HepG2 (cell line): Measurements from ENCODE around the gene KRTAP10-4. TPM values are rescaled to one million over a fixed set of nuclear protein-coding genes. Genes with fewer than 3 reads are reported as not detected.

Experiments
- ATAC-seq: fragments of 200-7000 bp; cut with Tn5 transposase; 3 replicates; pipeline ENCODE4 v1.9.1; 2020; ENCODE audit warnings: mild to moderate bottlenecking, moderate library complexity
- BruUV-seq: library from RNA; stranded (reverse); fragments of 400-500 nt; replicated peaks from 2 replicates; lab custom pipeline; 2021; lab: Mats Ljungman, UMichigan
- CTCF ChIA-PET: fragments of 300-600 bp; formaldehyde crosslinking; extraction: SDS; loops from one replicate; lab custom pipeline; 2021; ENCODE audit warnings: low total read pairs, inconsistent platforms, low intra/inter-chr PET ratio; lab: Yijun Ruan, JAX
- POLR2A ChIA-PET: fragments of 350-600 bp; sonication (Branson Sonifier 250); formaldehyde crosslinking; loops from one replicate; lab custom pipeline; 2020; ENCODE audit warnings: antibody characterized with exemption, inconsistent platforms; lab: Yijun Ruan, JAX
- DNase-seq: peaks from one replicate; pipeline ENCODE4 v3.0.0-alpha.2; 2015; ENCODE audit warnings: low spot score
- FAIRE-seq: peaks from 3 replicates; lab custom pipeline; 2011; peaks lifted over from hg19 to GRCh38; lab: Jason Lieb, UNC
- H2AFZ ChIP-seq: one replicate; pipeline ENCODE4 v1.6.1; 2011; ENCODE audit warnings: low read length, inconsistent platforms
- H3K27ac ChIP-seq: fragments of 300-600 bp; 3 replicates; pipeline ENCODE4 v1.8.0; 2011; ENCODE audit warnings: mixed run types, mild to moderate bottlenecking, mixed read lengths, low read length, inconsistent platforms; ENCODE audit not compliant: insufficient read depth; ENCODE audit errors: extremely low read length
- H3K27me3 ChIP-seq, 2 experiments: fragments of 200-600 bp in 1 of 2; 2 replicates in 1 of 2; 3 replicates in 1 of 2; pipeline versions ENCODE4 v1.6.0 to v1.8.0; 2011; ENCODE audit warnings: low read length in 2 of 2, mild to moderate bottlenecking in 2 of 2, moderate library complexity in 2 of 2, inconsistent platforms in 1 of 2; ENCODE audit not compliant: insufficient read depth in 2 of 2, control insufficient read depth in 1 of 2
- H3K36me3 ChIP-seq, 2 experiments: fragments of 200-600 bp in 1 of 2; replicated peaks in 1 of 2; 2 replicates in 1 of 2; 3 replicates in 1 of 2; pipeline versions ENCODE4 v1.5.1 to v1.8.0; 2011; ENCODE audit warnings: low read length in 2 of 2, inconsistent platforms in 1 of 2; ENCODE audit not compliant: insufficient read depth in 2 of 2, control insufficient read depth in 1 of 2
- H3K4me1 ChIP-seq: 2 replicates; pipeline ENCODE4 v1.5.1; 2012; ENCODE audit warnings: low read length, inconsistent platforms; ENCODE audit not compliant: insufficient read depth
- H3K4me2 ChIP-seq: 2 replicates; pipeline ENCODE4 v1.6.0; 2011; ENCODE audit warnings: low read depth, low read length, inconsistent platforms
- H3K4me3 ChIP-seq, 3 experiments: fragments of 200-600 bp in 1 of 3; sonication (generic), shearing (Covaris generic) in 1 of 3; replicated peaks in 1 of 3; 2 replicates each; pipeline ENCODE4 v1.5.1; 2011 to 2016; ENCODE audit warnings: low read length in 3 of 3, inconsistent platforms in 2 of 3, low read depth in 2 of 3, mild to moderate bottlenecking in 2 of 3, control low read depth in 1 of 3, mixed read lengths in 1 of 3; ENCODE audit not compliant: insufficient read depth in 1 of 3
- H3K79me2 ChIP-seq: one replicate; pipeline ENCODE4 v1.6.1; 2011; ENCODE audit warnings: low read length, inconsistent platforms; ENCODE audit not compliant: insufficient read depth
- H3K9ac ChIP-seq: 2 replicates; pipeline ENCODE4 v1.6.0; 2011; ENCODE audit warnings: mild to moderate bottlenecking, low read depth, low read length, inconsistent platforms; ENCODE audit not compliant: insufficient read depth
- H3K9me3 ChIP-seq: 2 replicates; pipeline ENCODE4 v1.5.1; 2012; ENCODE audit warnings: mild to moderate bottlenecking, low read length
- H4K20me1 ChIP-seq: 2 replicates; pipeline ENCODE4 v1.6.0; 2011; ENCODE audit warnings: inconsistent platforms, mild to moderate bottlenecking, low read length, moderate library complexity; ENCODE audit not compliant: insufficient read depth
- DMTF1 ChIP-seq: sonication (generic); formaldehyde crosslinking; IDR thresholded peaks from 2 replicates; pipeline ENCODE4 v1.4.0; 2020; ENCODE audit warnings: mild to moderate bottlenecking, missing genetic modification reagents
- IKZF1 ChIP-seq: fragments of 450-650 bp; IDR thresholded peaks from 2 replicates; pipeline ENCODE4 v1.7.1; 2016
- KDM2A ChIP-seq: sonication (generic); formaldehyde crosslinking; IDR thresholded peaks from 2 replicates; pipeline ENCODE4 v1.4.0; 2020; ENCODE audit warnings: low read depth, missing genetic modification reagents, borderline replicate concordance
- MBNL3 ChIP-seq: fragments of 250-450 bp; sonication (Bioruptor Pico); conservative IDR thresholded peaks from 2 replicates; pipeline ENCODE4 v1.8.0; 2022; ENCODE audit warnings: mild to moderate bottlenecking, inconsistent platforms
- MNT ChIP-seq: fragments of 450-650 bp; IDR thresholded peaks from 2 replicates; pipeline ENCODE4 v1.6.1; 2016
- NFE2L1 ChIP-seq: sonication (generic); formaldehyde crosslinking; IDR thresholded peaks from 2 replicates; pipeline ENCODE4 v1.4.0; 2020; ENCODE audit warnings: missing genetic modification reagents, mild to moderate bottlenecking, borderline replicate concordance
- PAX8 ChIP-seq: sonication (generic); formaldehyde crosslinking; IDR thresholded peaks from 2 replicates; pipeline ENCODE4 v1.8.0; 2022; ENCODE audit warnings: mild to moderate bottlenecking, missing genetic modification reagents, borderline replicate concordance
- SKI ChIP-seq: fragments of 450-650 bp; IDR thresholded peaks from one replicate; pipeline ENCODE4 v1.6.1; 2018; ENCODE audit warnings: mild to moderate bottlenecking; ENCODE audit not compliant: partially characterized antibody
- SP140L ChIP-seq: sonication (generic); formaldehyde crosslinking; IDR thresholded peaks from 2 replicates; pipeline ENCODE4 v1.4.0; 2020; ENCODE audit warnings: missing genetic modification reagents, borderline replicate concordance
- TCF7L2 ChIP-seq: IDR thresholded peaks from 2 replicates; pipeline ENCODE4 v1.6.1; 2011; ENCODE audit warnings: mild to moderate bottlenecking, low read depth, low read length, moderate library complexity
- ZFAT ChIP-seq: sonication (generic); formaldehyde crosslinking; conservative IDR thresholded peaks from 2 replicates; pipeline ENCODE4 v1.8.1; 2023; ENCODE audit warnings: missing genetic modification reagents, inconsistent platforms
- ZFP36 ChIP-seq: fragments of 150-350 bp; IDR thresholded peaks from 2 replicates; pipeline ENCODE4 v1.6.1; 2018; ENCODE audit warnings: borderline replicate concordance, low read length, low read depth; ENCODE audit not compliant: partially characterized antibody
- ZNF10 ChIP-seq: sonication (generic); formaldehyde crosslinking; IDR thresholded peaks from 2 replicates; pipeline ENCODE4 v1.4.0; 2020; ENCODE audit warnings: mild to moderate bottlenecking, low read depth, missing genetic modification reagents, borderline replicate concordance
- ZNF564 ChIP-seq: sonication (generic); formaldehyde crosslinking; IDR thresholded peaks from 2 replicates; pipeline ENCODE4 v1.8.1; 2023; ENCODE audit warnings: mild to moderate bottlenecking, missing genetic modification reagents
- WGBS: methylation state at CpG from one replicate; pipeline ENCODE4 v1.1.6; 2017; ENCODE audit warnings: low lambda C conversion rate; 5-methylcytosine and 5-hydroxymethylcytosine counted together
- in situ Hi-C: cut with HindIII; loops from 2 replicates; pipeline ENCODE4 v1.10.0; 2017; ENCODE audit warnings: low pct_unique_long_range_greater_than_20kb; ENCODE audit not compliant: extremely low pct_ligation_motif_present
- intact Hi-C: fragments of 100-400 bp; cut with micrococcal nuclease; formaldehyde crosslinking; loops from one replicate; pipeline ENCODE4 v1.10.0; 2022; ENCODE audit not compliant: unreplicated experiment
- polyA plus RNA-seq, 8 experiments: library from polyadenylated mRNA; depleted of rRNA in 3 of 8; stranded (reverse) in 7 of 8; unstranded in 1 of 8; fragments of >200 nt; fragmentation: Illumina TruSeq in 4 of 8; extraction: Trizol in 4 of 8; gene quantifications; 2 replicates each; pipeline versions ENCODE4 v1.2.1 to v1.2.3, GENCODE V29; 2011 to 2016; ENCODE audit warnings: low read depth in 4 of 8, missing spikeins in 1 of 8, mixed read lengths in 1 of 8; ENCODE audit not compliant: insufficient read depth in 1 of 8
- total RNA-seq, 5 experiments: library from RNA; depleted of rRNA; stranded (reverse); fragments of >200 nt; fragmentation: Illumina TruSeq; extraction: Trizol; gene quantifications; 2 replicates each; pipeline ENCODE4 v1.2.3, GENCODE V29; 2016; ENCODE audit warnings: low read depth in 1 of 5
- TF ChIP-seq, protein P1 (sequence below): sonication (generic); formaldehyde crosslinking; IDR thresholded peaks from 2 replicates; pipeline ENCODE4 v1.4.0; 2020; ENCODE audit warnings: missing genetic modification reagents, borderline replicate concordance
- TF ChIP-seq, protein P2 (sequence below): sonication (generic); formaldehyde crosslinking; conservative IDR thresholded peaks from 2 replicates; pipeline ENCODE4 v1.4.0; 2020; ENCODE audit warnings: missing genetic modification reagents

KRTAP10-4 gene
- total and polyA plus RNA-seq, 2 of the 13 experiments (the other 11 are each of a cell fraction or from before 2014, with no cell fraction given): not detected

DNA sequence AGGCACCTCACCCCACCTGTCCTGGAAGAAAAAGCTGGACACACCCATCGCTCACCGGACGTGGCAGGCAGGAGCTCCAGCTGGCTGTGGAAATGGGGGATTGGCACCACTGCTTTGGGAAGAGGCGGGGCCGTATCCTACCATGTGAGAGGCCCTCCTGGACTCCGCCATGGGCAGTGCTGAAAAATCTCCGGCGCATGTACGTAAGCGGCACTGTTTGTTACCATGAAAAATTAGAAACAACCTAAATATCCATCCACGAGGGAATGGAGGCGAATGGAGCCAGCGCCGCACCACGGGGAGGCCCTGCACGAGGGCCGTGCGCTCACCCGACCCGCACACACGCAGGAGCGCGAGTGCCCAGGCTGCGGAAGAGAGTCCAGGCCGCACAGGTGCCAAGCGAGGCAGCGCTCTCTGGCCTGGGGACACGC lies 41.4 kb downstream of the KRTAP10-4 start:
- Histone ChIP-seq H3K79me2 (no peaks in the 10 kb centered on the region), H3K4me2 (no peak overlapping the region), H3K4me3 (no peak overlapping the region), H3K27ac (no peak overlapping the region), H3K27me3 (peaks cover 1 to 28% of the 10 kb centered on the region in 2 experiments; a peak in 3 of 5 replicates), H3K9me3 (peaks cover 22% of the 10 kb centered on the region; the same call in 1 of the 2 replicates), H2AFZ (no peak overlapping the region), H3K36me3 (no peaks in the 10 kb centered on the region), H3K9ac (no peak overlapping the region), H3K4me1 (no peaks in the 10 kb centered on the region), H4K20me1 (no peaks in the 10 kb centered on the region)
- in situ Hi-C loops: no loop called here
- WGBS: 80% methylated on average over 27 of the region's 28 CpGs
- intact Hi-C loops: no loop called here
- ChIA-PET POLR2A (no interaction called here), CTCF (no interaction called here)
- no peak for ATAC-seq
- no peak for FAIRE-seq
- BruUV-seq: no TSS peak
- no peak for DNase-seq
- TF ChIP-seq TCF7L2: no peak
- no peak for TF ChIP-seq SP140L (CRISPR knock-in tag)
- no peak for TF ChIP-seq ZFAT (CRISPR knock-in tag)
- no peak for TF ChIP-seq MNT
- TF ChIP-seq ZNF10 (CRISPR knock-in tag): no peak
- TF ChIP-seq, protein P1, sequence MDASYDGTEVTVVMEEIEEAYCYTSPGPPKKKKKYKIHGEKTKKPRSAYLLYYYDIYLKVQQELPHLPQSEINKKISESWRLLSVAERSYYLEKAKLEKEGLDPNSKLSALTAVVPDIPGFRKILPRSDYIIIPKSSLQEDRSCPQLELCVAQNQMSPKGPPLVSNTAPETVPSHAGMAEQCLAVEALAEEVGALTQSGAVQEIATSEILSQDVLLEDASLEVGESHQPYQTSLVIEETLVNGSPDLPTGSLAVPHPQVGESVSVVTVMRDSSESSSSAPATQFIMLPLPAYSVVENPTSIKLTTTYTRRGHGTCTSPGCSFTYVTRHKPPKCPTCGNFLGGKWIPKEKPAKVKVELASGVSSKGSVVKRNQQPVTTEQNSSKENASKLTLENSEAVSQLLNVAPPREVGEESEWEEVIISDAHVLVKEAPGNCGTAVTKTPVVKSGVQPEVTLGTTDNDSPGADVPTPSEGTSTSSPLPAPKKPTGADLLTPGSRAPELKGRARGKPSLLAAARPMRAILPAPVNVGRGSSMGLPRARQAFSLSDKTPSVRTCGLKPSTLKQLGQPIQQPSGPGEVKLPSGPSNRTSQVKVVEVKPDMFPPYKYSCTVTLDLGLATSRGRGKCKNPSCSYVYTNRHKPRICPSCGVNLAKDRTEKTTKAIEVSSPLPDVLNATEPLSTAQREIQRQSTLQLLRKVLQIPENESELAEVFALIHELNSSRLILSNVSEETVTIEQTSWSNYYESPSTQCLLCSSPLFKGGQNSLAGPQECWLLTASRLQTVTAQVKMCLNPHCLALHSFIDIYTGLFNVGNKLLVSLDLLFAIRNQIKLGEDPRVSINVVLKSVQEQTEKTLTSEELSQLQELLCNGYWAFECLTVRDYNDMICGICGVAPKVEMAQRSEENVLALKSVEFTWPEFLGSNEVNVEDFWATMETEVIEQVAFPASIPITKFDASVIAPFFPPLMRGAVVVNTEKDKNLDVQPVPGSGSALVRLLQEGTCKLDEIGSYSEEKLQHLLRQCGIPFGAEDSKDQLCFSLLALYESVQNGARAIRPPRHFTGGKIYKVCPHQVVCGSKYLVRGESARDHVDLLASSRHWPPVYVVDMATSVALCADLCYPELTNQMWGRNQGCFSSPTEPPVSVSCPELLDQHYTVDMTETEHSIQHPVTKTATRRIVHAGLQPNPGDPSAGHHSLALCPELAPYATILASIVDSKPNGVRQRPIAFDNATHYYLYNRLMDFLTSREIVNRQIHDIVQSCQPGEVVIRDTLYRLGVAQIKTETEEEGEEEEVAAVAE (CRISPR knock-in tag): no peak
- TF ChIP-seq NFE2L1: no peak
- TF ChIP-seq ZNF564 (CRISPR knock-in tag): no peak
- TF ChIP-seq, protein P2, sequence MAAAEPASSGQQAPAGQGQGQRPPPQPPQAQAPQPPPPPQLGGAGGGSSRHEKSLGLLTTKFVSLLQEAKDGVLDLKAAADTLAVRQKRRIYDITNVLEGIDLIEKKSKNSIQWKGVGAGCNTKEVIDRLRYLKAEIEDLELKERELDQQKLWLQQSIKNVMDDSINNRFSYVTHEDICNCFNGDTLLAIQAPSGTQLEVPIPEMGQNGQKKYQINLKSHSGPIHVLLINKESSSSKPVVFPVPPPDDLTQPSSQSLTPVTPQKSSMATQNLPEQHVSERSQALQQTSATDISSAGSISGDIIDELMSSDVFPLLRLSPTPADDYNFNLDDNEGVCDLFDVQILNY (CRISPR knock-in tag): no peak
- no peak for TF ChIP-seq MBNL3 (CRISPR knock-in tag)
- TF ChIP-seq ZFP36: no peak
- TF ChIP-seq DMTF1 (CRISPR knock-in tag): no peak
- TF ChIP-seq IKZF1: no peak
- no peak for TF ChIP-seq SKI
- TF ChIP-seq PAX8: no peak
- no peak for TF ChIP-seq KDM2A
